Measurements from ENCODE around the gene MANF. TPM values are rescaled to one million over a fixed set of nuclear protein-coding genes. Genes with fewer than 3 reads are reported as not detected.

Gene MANF
- total RNA-seq, 1 experiment from 2014 or later, result 132 TPM

GRCh38 chr3:51378726-51379125 lies 6.4 kb upstream of the MANF start (continued):
- TF ChIP-seq, protein P1, sequence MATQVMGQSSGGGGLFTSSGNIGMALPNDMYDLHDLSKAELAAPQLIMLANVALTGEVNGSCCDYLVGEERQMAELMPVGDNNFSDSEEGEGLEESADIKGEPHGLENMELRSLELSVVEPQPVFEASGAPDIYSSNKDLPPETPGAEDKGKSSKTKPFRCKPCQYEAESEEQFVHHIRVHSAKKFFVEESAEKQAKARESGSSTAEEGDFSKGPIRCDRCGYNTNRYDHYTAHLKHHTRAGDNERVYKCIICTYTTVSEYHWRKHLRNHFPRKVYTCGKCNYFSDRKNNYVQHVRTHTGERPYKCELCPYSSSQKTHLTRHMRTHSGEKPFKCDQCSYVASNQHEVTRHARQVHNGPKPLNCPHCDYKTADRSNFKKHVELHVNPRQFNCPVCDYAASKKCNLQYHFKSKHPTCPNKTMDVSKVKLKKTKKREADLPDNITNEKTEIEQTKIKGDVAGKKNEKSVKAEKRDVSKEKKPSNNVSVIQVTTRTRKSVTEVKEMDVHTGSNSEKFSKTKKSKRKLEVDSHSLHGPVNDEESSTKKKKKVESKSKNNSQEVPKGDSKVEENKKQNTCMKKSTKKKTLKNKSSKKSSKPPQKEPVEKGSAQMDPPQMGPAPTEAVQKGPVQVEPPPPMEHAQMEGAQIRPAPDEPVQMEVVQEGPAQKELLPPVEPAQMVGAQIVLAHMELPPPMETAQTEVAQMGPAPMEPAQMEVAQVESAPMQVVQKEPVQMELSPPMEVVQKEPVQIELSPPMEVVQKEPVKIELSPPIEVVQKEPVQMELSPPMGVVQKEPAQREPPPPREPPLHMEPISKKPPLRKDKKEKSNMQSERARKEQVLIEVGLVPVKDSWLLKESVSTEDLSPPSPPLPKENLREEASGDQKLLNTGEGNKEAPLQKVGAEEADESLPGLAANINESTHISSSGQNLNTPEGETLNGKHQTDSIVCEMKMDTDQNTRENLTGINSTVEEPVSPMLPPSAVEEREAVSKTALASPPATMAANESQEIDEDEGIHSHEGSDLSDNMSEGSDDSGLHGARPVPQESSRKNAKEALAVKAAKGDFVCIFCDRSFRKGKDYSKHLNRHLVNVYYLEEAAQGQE (IDR thresholded peaks at IDR 0.05; ENCODE audit: low read depth), result no peak
- TF ChIP-seq ELF1 (IDR thresholded peaks at IDR 0.05; ENCODE audit: borderline replicate concordance, low read depth), result no peak
- no peak for TF ChIP-seq SP1 (IDR thresholded peaks at IDR 0.05; ENCODE audit: low read depth)

- H3K4me1 ChIP-seq (ENCODE audit: control insufficient read depth in 1 of 2, insufficient read depth in 2 of 2, low read length in 2 of 2), result peaks cover 0 to 9% of the 10 kb centered on the region in 2 experiments; a peak in 2 of 4 replicates
- no peaks in the 10 kb centered on the region for H4K20me1 ChIP-seq (ENCODE audit: insufficient read depth)
- DNase-seq (ENCODE audit: low read depth, low spot score) (no peak), ATAC-seq (no peak)
- no peaks in the 10 kb centered on the region for H3K9me2 ChIP-seq (ENCODE audit: insufficient read depth)
- TF ChIP-seq EZH2 (IDR thresholded peaks at IDR 0.05), result no peak
- TF ChIP-seq RAD21 (IDR thresholded peaks at IDR 0.05; ENCODE audit: low read depth), result no peak
- no peak for TF ChIP-seq SIN3A (IDR thresholded peaks at IDR 0.05; ENCODE audit: low read depth)
- TF ChIP-seq, protein P2, sequence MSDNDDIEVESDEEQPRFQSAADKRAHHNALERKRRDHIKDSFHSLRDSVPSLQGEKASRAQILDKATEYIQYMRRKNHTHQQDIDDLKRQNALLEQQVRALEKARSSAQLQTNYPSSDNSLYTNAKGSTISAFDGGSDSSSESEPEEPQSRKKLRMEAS (IDR thresholded peaks at IDR 0.05), result no peak
- peaks cover 10% of the 10 kb centered on the region for H3K79me2 ChIP-seq (ENCODE audit: insufficient read depth, low read length)
- CTCF ChIA-PET, result no interaction called here
- H3K9ac ChIP-seq (ENCODE audit: low read length), result no peak overlapping the region
- no peaks in the 10 kb centered on the region for H3K36me3 ChIP-seq (ENCODE audit: control insufficient read depth in 1 of 2, insufficient read depth in 2 of 2, low read length in 2 of 2)
- intact Hi-C loops (cut with micrococcal nuclease), result no loop called here
- H3K4me2 ChIP-seq (ENCODE audit: low read length), result no peak overlapping the region
- H3K27me3 ChIP-seq (ENCODE audit: insufficient read depth, low read length), result no peaks in the 10 kb centered on the region
- RAD21 ChIA-PET (ENCODE audit: low non-redundant PET in 1 of 2, low total read pairs in 2 of 2, uncharacterized antibody in 2 of 2, unreplicated experiment in 2 of 2), result no interaction called here
- no peak overlapping the region for H3K4me3 ChIP-seq (replicated peaks in 1 of 2; ENCODE audit: low read depth in 1 of 2, low read length in 2 of 2)
- POLR2A ChIA-PET, result no interaction called here
- no peak overlapping the region for H3K27ac ChIP-seq (ENCODE audit: low read depth, low read length)
- BruUV-seq (replicated peaks), result no TSS peak
- H2AFZ ChIP-seq (ENCODE audit: low read depth, low read length, poor library complexity, severe bottlenecking), result no peak overlapping the region
- no peaks in the 10 kb centered on the region for H3K9me3 ChIP-seq (ENCODE audit: control insufficient read depth in 1 of 2, insufficient read depth in 1 of 2, low read depth in 1 of 2, low read length in 2 of 2)
These were observed 5.8 kb upstream of the MANF start for GRCh38 chr3:51379301-51379700.
